HG02623 (cell line): ENCODE results near the gene MBTPS1.

Experiments used
- ATAC-seq: cut with Tn5 transposase; IDR thresholded peaks from one replicate; pipeline ENCODE4 v1.9.1; 2021; ENCODE audit warnings: moderate library complexity; ENCODE audit not compliant: unreplicated experiment

Gene MBTPS1

GRCh38 chr16:84055801-84056634 is 60.7 kb downstream of the MBTPS1 start:
- ATAC-seq: no peak

- ATAC-seq: no peak
These were observed 61.4 kb downstream of the MBTPS1 start for GRCh38 chr16:84055366-84055765.

- no peak for ATAC-seq
These were observed 61.8 kb downstream of the MBTPS1 start for GRCh38 chr16:84054916-84055315.

- no peak for ATAC-seq
These were observed 62.5 kb downstream of the MBTPS1 start for GRCh38 chr16:84054271-84054670.

- ATAC-seq: no peak
These were observed 63.5 kb downstream of the MBTPS1 start for GRCh38 chr16:84053237-84053636.

- no peak for ATAC-seq
These were observed 64.6 kb downstream of the MBTPS1 start for GRCh38 chr16:84052071-84052622.

- no peak for ATAC-seq
These were observed 66.4 kb downstream of the MBTPS1 start for GRCh38 chr16:84050316-84050715.

GRCh38 chr16:84049403-84050060 is 67.2 kb downstream of the MBTPS1 start:
- no peak for ATAC-seq

- no peak for ATAC-seq
These were observed 67.9 kb downstream of the MBTPS1 start for GRCh38 chr16:84048871-84049270.

GRCh38 chr16:84048270-84048669 is 68.5 kb downstream of the MBTPS1 start:
- no peak for ATAC-seq

GRCh38 chr16:84047626-84048025 is 69.1 kb downstream of the MBTPS1 start:
- no peak for ATAC-seq

GRCh38 chr16:84047206-84047605 is 69.5 kb downstream of the MBTPS1 start:
- no peak for ATAC-seq

GRCh38 chr16:84045818-84046470 is 70.8 kb downstream of the MBTPS1 start:
- ATAC-seq: no peak

GRCh38 chr16:84045001-84045817 is 71.5 kb downstream of the MBTPS1 start:
- ATAC-seq: no peak

- no peak for ATAC-seq
These were observed 72.6 kb downstream of the MBTPS1 start for GRCh38 chr16:84044118-84044488.

- no peak for ATAC-seq
These were observed 73.1 kb downstream of the MBTPS1 start for GRCh38 chr16:84043486-84044117.

GRCh38 chr16:84042879-84043485 is 73.8 kb downstream of the MBTPS1 start:
- ATAC-seq: no peak

- no peak for ATAC-seq
These were observed 74.3 kb downstream of the MBTPS1 start, which contains the start of gene SLC38A8 for GRCh38 chr16:84042308-84042878. TSS of gene SLC38A8 (minus strand) at chr16:84042795. CDS start at chr16:84042157, 638 bp downstream.

- no peak for ATAC-seq
These were observed 74.9 kb downstream of the MBTPS1 start for GRCh38 chr16:84041881-84042280.
